Measurements from ENCODE around the gene COL15A1.

Gene COL15A1

DNA sequence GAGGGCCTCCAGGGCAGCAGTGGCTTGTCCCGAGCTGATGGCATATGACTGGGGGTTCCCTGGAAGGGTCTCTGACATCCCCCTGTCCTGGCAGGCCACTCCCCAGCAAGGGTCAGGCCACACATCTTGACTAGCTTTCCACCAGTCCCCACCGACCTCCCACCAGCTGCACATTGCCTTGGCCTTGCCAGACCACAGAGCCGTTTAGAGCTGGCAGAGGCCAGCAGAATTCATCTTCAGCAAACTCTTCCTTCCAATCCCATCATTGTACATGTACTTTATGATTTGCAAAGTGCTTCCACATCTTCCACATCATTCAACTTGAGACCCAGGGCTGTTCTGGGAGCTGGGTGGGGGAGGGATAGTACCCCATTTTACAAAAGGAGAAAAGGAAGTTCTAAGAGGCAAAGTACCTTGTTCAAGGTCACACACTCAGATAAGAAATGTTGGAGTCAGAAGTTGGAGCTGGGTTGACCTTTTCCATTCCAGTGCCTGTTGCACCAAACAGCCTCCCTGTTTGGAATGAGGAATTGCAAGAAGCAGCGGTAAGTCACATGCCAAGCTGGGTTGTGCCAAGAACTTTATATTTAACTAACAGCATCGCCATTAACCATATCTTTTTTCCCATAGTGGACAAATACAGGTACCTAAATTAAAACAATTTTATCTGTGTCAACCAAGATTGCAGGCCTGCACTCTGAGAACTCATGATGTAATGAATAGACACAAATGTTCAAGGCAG lies 25.8 kb upstream of the COL15A1 start:
- no peak for DNase-seq

- no peak for DNase-seq
These were observed 22.0 kb upstream of the COL15A1 start for GRCh38 chr9:98921732-98922131.

GRCh38 chr9:98922721-98923435 lies 20.8 kb upstream of the COL15A1 start:
- DNase-seq, result no peak

- DNase-seq, result no peak
These were observed 20.1 kb upstream of the COL15A1 start for GRCh38 chr9:98923451-98924123.

DNA sequence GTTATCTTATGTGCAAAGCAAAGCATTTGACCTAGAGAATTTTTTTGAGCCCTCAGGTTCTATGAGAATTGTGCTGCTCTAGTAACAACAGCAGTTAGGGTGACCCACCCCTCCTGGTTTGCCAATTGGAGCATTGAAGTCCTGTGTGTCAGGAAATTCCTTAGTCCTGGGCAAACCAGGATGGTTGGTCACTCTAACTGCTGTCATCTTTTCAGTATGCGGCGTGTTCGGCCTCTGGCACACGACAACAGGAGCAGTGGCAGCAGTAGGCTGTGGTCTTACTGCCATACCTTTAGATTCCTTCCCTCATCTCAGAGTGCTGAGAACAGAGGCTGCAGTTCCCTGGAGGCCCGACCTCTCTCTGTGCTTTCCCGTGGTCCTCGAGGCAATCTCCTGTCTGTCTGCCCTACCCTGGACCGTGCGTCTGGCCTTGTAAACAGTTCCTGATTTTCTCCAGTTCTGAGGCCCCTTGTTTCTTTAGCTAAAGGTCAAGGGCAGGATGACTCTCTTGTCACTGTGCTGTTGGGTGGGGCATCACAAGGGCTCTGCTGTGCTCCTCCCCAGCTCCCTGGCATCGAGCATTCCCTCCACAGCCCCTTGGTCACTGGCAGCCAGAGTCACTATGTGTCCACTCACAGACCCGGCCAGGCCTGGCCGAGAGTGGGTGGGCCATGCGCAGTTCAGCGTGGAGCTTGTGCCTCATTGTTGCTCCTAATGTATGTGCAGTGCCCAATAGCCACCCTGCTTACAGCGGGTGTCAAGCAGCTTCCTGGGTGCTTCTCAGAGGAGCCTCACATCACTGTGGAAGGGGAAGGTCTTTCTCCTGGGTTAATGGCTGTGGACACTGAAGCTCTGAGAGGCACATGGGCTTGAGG lies 18.5 kb upstream of the COL15A1 start:
- DNase-seq, result no peak

DNA sequence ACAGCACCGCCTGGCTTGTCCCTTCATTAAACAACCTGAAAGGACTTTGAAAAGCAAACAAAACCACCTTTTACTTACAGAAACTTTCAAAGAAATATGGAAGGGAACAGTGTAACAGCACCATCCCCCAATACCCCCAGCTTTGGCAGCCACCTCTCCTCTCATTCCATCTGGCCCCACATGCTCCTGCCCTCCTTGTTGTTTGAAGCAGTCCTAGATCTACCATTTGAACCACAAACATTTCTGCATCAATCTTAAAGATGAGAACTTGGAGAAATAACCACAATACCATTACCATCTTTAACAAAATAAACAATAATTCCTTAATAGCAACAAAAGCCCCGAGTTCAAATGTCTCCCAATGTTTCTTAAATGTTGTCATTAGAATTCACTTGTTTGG lies 17.8 kb upstream of the COL15A1 start:
- no peak for DNase-seq

- DNase-seq, result no peak
These were observed 16.0 kb upstream of the COL15A1 start for GRCh38 chr9:98927724-98928123.

GRCh38 chr9:98929071-98929470 lies 14.6 kb upstream of the COL15A1 start:
- no peak for DNase-seq

GRCh38 chr9:98929895-98930341 lies 13.8 kb upstream of the COL15A1 start:
- DNase-seq, result no peak

DNA sequence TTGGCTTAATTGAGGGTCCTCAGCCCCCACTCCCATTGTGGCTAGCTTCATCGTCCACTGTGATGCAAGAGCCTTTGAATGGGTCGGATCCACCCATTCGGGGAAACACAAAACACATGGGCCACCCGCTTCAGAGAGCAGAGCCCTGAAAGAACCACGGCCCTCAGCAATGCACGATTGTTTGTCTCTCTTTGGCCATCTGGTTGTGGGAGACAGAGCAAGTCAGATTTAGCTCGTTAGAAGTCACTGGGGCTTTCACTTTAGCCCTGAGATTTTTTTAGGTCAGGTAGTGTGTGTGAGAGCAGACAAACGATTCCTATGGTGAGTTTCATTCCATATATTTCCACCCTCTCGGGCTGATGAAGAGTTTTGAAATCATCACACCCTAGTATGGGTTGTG lies 12.9 kb upstream of the COL15A1 start:
- DNase-seq, result no peak

DNA sequence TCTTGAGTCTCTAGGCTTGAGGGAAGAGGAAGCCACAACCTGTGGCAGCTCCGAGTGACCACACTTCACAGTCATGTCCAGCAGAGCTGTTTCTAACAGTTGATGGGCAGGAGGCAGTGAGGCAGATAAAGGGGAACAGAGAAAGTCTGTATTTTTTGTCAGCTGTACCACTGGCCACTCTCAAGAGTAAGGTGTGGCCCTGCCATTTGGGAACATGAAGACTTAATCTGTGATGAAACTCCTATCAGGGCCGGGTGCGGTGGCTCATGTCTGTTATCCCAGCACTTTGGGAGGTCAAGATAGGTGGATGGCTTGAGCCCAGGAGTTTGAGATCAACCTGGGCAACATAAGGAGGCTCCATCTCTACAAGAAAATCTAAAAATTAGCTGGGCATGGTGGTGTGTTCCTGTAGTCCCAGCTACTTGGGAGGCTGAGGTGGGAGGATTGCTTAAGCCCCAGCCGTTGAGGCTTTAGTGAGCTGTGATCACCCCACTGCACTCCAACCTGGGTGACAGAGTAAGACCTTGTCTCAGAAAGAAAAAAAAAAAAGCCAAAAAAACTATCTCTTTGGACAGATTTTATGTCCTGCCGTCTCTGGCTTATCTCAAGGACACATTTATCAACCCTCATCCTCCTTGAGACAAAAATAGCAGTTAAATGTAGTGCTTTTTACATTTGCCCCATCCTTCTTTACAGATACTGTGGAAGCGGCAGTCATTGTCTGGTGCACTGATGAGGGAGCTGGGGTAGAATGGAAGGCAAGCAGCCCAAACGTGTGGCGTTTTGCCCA lies 11.9 kb upstream of the COL15A1 start:
- no peak for DNase-seq

GRCh38 chr9:98933185-98933584 lies 10.5 kb upstream of the COL15A1 start:
- no peak for DNase-seq

GRCh38 chr9:98933890-98934289 lies 9.8 kb upstream of the COL15A1 start:
- no peak for DNase-seq

- no peak for DNase-seq
These were observed 8.6 kb upstream of the COL15A1 start for GRCh38 chr9:98935071-98935505.

GRCh38 chr9:98940276-98940675 lies 3.4 kb upstream of the COL15A1 start:
- DNase-seq, result no peak

GRCh38 chr9:98941946-98942523 lies 1.7 kb upstream of the COL15A1 start:
- no peak for DNase-seq

- DNase-seq, result no peak
These were observed 613 bp upstream of the COL15A1 start for GRCh38 chr9:98942906-98943681.

DNA sequence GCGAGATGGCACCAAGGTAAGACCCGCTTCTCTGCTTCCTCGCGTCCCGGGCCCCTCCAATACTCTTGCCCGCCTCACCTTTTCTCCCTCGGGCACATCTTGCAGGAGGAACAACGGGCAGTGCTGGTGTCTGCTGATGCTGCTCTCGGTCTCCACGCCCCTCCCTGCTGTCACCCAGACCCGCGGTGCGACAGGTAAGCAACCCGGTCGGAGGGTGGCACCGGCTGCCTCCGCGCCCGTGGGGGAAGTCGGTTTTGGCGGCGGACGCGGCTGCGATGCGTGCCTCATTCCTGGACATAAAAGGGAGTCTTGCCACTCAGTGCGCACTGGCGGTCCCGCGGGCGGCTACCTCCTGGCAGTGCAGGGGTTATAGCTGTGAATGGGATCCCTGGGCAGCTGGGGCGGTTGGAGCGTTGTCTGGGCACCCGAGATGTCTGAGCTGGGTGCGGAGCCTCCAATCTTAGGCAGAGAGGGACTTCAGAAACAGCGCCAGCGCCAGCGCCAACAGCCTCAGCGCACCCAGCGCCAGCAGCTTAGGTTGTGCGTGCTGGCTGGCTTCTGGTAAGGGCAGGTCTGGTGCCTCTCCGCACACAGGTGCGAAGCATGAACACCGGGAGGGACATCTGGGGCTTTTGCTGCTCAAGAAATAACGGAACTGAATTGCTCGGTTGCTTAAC lies 488 bp downstream of the COL15A1 start:
- DNase-seq, result peak in 2 of 3 experiments; percentile 75 to 76

- DNase-seq, result no peak
These were observed 997 bp downstream of the COL15A1 start for GRCh38 chr9:98944734-98945074.

DNA sequence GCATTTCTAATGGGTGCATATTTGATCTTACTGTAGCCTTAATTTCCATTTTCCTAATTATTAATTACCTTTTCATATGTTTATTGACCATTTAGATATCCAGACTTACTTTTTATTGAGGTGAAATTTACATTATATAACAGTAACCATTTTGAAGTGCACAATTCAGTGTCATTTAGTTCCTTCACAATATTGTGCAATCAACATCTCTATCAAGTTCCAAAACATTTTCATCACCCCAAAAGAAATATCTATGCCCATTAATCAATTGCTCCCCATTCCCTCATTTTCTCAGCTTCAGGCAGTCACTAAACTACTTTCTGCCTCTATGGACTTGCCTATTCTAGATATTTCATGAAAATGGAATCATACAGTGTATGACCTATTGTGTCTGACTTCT lies 5.9 kb downstream of the COL15A1 start:
- no peak for DNase-seq

Measured in NCI-H1417 (cell line).